ENCODE measurements around the gene RPS3.

RPS3 gene

DNA sequence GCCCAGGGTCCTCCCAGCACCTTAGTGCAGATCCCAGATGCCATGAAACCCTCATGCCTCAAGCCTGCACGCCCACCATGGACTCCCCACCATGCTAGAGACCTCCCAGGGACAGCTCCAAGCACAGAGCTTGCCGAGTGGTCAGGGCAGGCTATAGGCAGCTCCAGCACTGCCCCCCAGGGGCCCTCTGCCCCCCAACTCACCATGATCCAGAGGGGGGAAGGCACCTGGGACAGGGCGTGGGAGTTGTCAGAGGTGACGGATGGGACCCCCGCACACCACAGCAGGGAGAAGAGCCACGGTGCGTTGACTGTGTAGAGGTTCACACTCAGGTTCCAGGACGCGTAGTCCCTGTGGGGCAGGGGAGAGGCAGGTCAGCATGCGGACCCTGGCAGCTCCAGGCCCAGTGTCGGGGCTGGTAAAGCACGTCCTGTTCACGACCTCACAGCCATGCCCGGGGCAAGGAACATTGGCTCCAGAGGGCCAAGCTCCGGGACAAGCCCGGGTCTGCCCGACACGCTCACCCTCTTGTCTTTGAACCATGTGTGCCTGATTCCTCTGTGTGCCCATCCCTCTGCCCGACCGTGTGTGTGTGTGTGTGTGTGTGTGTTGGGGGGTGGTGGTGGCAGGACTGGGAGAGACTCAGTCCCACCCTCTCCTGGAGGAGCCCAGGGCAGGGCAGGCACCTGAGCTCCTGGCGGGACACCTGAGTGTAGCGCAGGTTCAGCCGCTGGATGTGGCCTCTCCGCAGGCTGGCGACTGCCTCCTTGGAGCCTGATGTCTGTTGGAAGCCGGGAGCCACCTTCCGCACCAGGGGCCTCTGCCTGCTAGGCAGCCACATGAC, 41.9 kb downstream of the RPS3 start:
- H4K5ac ChIP-seq (ENCODE audit: low read length) = no peak overlapping the region
- H2BK5ac ChIP-seq (ENCODE audit: low read length) = no peak overlapping the region
- H3K79me2 ChIP-seq (ENCODE audit: control insufficient read depth, insufficient read depth, low read length) = no peaks in the 10 kb centered on the region
- H2BK120ac ChIP-seq (ENCODE audit: low read depth, low read length) = no peak overlapping the region
- no peak overlapping the region for H3K9ac ChIP-seq (ENCODE audit: low read length)
- H4K8ac ChIP-seq (ENCODE audit: low read depth, low read length) = no peak overlapping the region
- no CpG with 5 or more reads among the region's 27 CpGs for WGBS (ENCODE audit: extremely low coverage, insufficient coverage, low lambda C conversion rate)
- no peak overlapping the region for H3K4me3 ChIP-seq (ENCODE audit: low read length)
- H3K18ac ChIP-seq (ENCODE audit: low read length) = no peak overlapping the region
- no peak for DNase-seq
- H3K27me3 ChIP-seq (ENCODE audit: insufficient read depth, low read length, poor library complexity) = no peaks in the 10 kb centered on the region
- no peak overlapping the region for H2AK5ac ChIP-seq (ENCODE audit: low read length)
- H3K56ac ChIP-seq (ENCODE audit: low read length) = no peak overlapping the region
- H3K79me1 ChIP-seq (ENCODE audit: low read length) = no peaks in the 10 kb centered on the region
- no peaks in the 10 kb centered on the region for H3K4me1 ChIP-seq (ENCODE audit: control insufficient read depth, low read depth, low read length)
- H2BK15ac ChIP-seq (replicated peaks; ENCODE audit: low read depth) = no peak overlapping the region
- no peak overlapping the region for H3K23ac ChIP-seq (ENCODE audit: low read length)
- no peak overlapping the region for H3K4ac ChIP-seq (ENCODE audit: low read depth, low read length)
- no peak overlapping the region for H3K4me2 ChIP-seq (ENCODE audit: low read length)
- no peaks in the 10 kb centered on the region for H3K36me3 ChIP-seq (ENCODE audit: control insufficient read depth, insufficient read depth, low read length)
- H3K27ac ChIP-seq (ENCODE audit: low read depth, low read length) = no peak overlapping the region

DNA sequence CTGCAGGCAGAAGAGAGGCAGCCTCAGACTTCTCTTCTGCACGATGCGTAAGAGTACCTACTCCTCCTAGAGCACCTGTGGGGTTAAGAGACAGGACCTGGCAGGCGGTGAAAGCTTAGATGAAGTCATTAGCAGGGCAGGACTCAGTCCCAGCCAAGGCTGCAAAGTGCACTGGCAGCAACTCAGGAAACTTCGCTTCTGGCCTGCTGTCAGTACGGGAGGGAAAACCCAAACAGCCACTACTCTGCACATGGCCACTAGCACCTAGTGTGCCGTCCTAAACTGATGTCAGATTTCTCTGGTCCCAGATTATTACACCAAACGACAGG, 42.5 kb downstream of the RPS3 start:
- Histone ChIP-seq H3K79me1 (ENCODE audit: low read length) (no peaks in the 10 kb centered on the region), H3K23ac (ENCODE audit: low read length) (no peak overlapping the region), H3K4me2 (ENCODE audit: low read length) (no peak overlapping the region), H3K18ac (ENCODE audit: low read length) (no peak overlapping the region), H3K4me3 (ENCODE audit: low read length) (no peak overlapping the region), H4K8ac (ENCODE audit: low read depth, low read length) (no peak overlapping the region), H2BK5ac (ENCODE audit: low read length) (no peak overlapping the region), H3K4me1 (ENCODE audit: control insufficient read depth, low read depth, low read length) (no peaks in the 10 kb centered on the region), H3K4ac (ENCODE audit: low read depth, low read length) (no peak overlapping the region), H3K79me2 (ENCODE audit: control insufficient read depth, insufficient read depth, low read length) (no peaks in the 10 kb centered on the region), H3K9ac (ENCODE audit: low read length) (no peak overlapping the region), H3K56ac (ENCODE audit: low read length) (no peak overlapping the region), H3K27me3 (ENCODE audit: insufficient read depth, low read length, poor library complexity) (no peaks in the 10 kb centered on the region), H3K27ac (ENCODE audit: low read depth, low read length) (no peak overlapping the region), H3K36me3 (ENCODE audit: control insufficient read depth, insufficient read depth, low read length) (no peaks in the 10 kb centered on the region), H4K5ac (ENCODE audit: low read length) (no peak overlapping the region), H2AK5ac (ENCODE audit: low read length) (no peak overlapping the region), H2BK15ac (replicated peaks; ENCODE audit: low read depth) (no peak overlapping the region), H2BK120ac (ENCODE audit: low read depth, low read length) (no peak overlapping the region)
- no CpG with 5 or more reads among the region's 7 CpGs for WGBS (ENCODE audit: extremely low coverage, insufficient coverage, low lambda C conversion rate)
- no peak for DNase-seq

DNA sequence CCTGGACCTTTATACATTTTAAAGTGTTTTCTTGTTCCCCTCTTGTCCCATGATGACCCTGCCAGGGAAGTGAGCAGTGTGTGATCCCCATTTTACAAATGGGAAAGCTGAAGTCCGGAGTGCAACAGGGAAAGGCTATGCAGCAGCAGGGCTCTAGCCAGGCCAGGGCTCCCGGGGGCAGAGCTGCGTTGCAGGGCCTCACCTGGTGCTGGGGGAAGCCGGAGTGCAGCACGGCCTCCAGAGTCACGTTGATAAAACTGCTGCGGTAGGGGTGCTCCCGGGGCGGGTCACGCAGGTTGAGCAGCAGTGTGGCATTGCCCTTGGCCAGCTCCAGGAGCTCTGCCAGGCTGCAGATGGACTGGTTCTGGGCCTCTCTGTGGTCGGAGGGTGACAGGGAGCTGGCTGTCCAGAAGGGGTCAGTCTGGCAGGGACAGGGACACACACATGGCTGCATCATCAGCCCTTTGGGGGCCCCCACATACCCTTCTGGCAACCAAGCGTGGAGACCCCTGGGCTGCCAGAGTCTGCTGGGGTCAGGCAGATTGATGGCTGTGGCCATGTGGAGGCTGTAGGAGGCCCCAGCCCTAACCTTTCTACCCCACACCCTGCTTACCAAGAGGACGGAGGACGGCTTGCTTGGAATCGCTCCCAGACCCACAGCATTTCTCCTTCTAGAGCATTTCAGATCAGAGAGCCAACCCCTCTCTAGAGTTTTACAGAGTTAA, 43.0 kb downstream of the RPS3 start:
- H2BK15ac ChIP-seq (replicated peaks; ENCODE audit: low read depth) = no peak overlapping the region
- H3K79me1 ChIP-seq (ENCODE audit: low read length) = no peaks in the 10 kb centered on the region
- H3K18ac ChIP-seq (ENCODE audit: low read length) = no peak overlapping the region
- H4K8ac ChIP-seq (ENCODE audit: low read depth, low read length) = no peak overlapping the region
- no peaks in the 10 kb centered on the region for H3K4me1 ChIP-seq (ENCODE audit: control insufficient read depth, low read depth, low read length)
- H3K9ac ChIP-seq (ENCODE audit: low read length) = no peak overlapping the region
- H3K79me2 ChIP-seq (ENCODE audit: control insufficient read depth, insufficient read depth, low read length) = no peaks in the 10 kb centered on the region
- no peak overlapping the region for H3K27ac ChIP-seq (ENCODE audit: low read depth, low read length)
- no peak overlapping the region for H3K23ac ChIP-seq (ENCODE audit: low read length)
- no CpG with 5 or more reads among the region's 15 CpGs for WGBS (ENCODE audit: extremely low coverage, insufficient coverage, low lambda C conversion rate)
- no peak overlapping the region for H2AK5ac ChIP-seq (ENCODE audit: low read length)
- H2BK120ac ChIP-seq (ENCODE audit: low read depth, low read length) = no peak overlapping the region
- H3K4me3 ChIP-seq (ENCODE audit: low read length) = no peak overlapping the region
- DNase-seq = no peak
- no peak overlapping the region for H3K4me2 ChIP-seq (ENCODE audit: low read length)
- H3K56ac ChIP-seq (ENCODE audit: low read length) = no peak overlapping the region
- no peaks in the 10 kb centered on the region for H3K27me3 ChIP-seq (ENCODE audit: insufficient read depth, low read length, poor library complexity)
- no peaks in the 10 kb centered on the region for H3K36me3 ChIP-seq (ENCODE audit: control insufficient read depth, insufficient read depth, low read length)
- no peak overlapping the region for H3K4ac ChIP-seq (ENCODE audit: low read depth, low read length)
- H4K5ac ChIP-seq (ENCODE audit: low read length) = no peak overlapping the region
- no peak overlapping the region for H2BK5ac ChIP-seq (ENCODE audit: low read length)

DNA sequence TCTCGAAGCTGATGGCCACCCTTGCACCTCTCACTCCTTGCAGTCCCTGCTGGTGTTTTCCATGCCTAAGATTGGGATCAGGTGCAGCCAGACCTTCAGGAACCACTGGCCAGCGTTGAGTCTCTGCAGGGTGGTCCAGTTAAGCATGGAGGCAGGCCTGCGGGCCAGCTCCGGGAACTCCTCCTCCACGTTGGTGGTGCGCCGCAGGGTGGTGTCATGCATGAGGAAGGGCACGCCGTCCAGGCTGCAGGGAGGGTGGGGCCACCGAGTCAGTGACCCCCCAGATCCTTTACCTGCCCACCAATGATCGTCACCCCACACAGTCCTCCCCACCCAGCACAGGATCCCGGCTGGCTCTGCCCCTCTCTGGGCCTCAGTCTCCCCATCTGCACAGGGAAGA, 43.7 kb downstream of the RPS3 start:
- no peak overlapping the region for H2BK15ac ChIP-seq (replicated peaks; ENCODE audit: low read depth)
- no peak overlapping the region for H3K4me3 ChIP-seq (ENCODE audit: low read length)
- no peaks in the 10 kb centered on the region for H3K79me2 ChIP-seq (ENCODE audit: control insufficient read depth, insufficient read depth, low read length)
- H3K9ac ChIP-seq (ENCODE audit: low read length) = no peak overlapping the region
- WGBS (ENCODE audit: extremely low coverage, insufficient coverage, low lambda C conversion rate) = no CpG with 5 or more reads among the region's 12 CpGs
- H3K27ac ChIP-seq (ENCODE audit: low read depth, low read length) = no peak overlapping the region
- no peak overlapping the region for H3K4ac ChIP-seq (ENCODE audit: low read depth, low read length)
- H3K4me1 ChIP-seq (ENCODE audit: control insufficient read depth, low read depth, low read length) = no peaks in the 10 kb centered on the region
- no peaks in the 10 kb centered on the region for H3K27me3 ChIP-seq (ENCODE audit: insufficient read depth, low read length, poor library complexity)
- no peak overlapping the region for H2BK120ac ChIP-seq (ENCODE audit: low read depth, low read length)
- H3K23ac ChIP-seq (ENCODE audit: low read length) = no peak overlapping the region
- H2BK5ac ChIP-seq (ENCODE audit: low read length) = no peak overlapping the region
- no peaks in the 10 kb centered on the region for H3K36me3 ChIP-seq (ENCODE audit: control insufficient read depth, insufficient read depth, low read length)
- no peak overlapping the region for H3K4me2 ChIP-seq (ENCODE audit: low read length)
- H4K8ac ChIP-seq (ENCODE audit: low read depth, low read length) = no peak overlapping the region
- H3K79me1 ChIP-seq (ENCODE audit: low read length) = no peaks in the 10 kb centered on the region
- DNase-seq = no peak
- no peak overlapping the region for H3K56ac ChIP-seq (ENCODE audit: low read length)
- no peak overlapping the region for H2AK5ac ChIP-seq (ENCODE audit: low read length)
- no peak overlapping the region for H4K5ac ChIP-seq (ENCODE audit: low read length)
- no peak overlapping the region for H3K18ac ChIP-seq (ENCODE audit: low read length)

DNA sequence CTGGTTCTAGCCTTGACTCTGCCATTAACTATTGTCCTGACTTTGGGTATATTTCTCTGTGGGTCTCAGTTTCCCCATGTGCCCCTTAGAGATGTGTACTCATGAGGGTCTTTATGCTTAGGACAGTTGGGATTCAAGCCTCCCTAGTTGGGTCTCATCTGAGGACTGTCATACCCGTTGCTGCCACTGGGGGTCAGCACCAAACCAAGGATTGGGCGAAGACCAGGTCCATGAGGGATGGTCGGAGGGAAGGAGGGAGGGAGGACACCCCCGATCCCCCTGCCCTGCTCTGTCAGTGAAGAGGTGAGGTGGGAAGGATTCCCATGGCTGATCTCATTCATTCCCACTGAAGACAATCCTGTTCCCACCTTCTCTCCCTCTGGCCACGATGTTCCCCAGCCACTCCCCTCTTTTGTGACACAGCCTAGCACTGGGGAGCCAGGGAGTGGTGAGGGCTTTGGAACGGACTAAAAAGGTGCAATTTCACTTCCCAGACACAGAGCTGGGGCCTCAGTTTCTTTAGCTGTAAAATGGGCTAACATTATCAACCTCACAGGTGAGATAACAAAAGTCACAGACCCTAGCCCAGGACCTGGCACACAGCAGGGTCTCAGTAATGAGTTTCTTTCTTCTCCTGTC, 46.1 kb downstream of the RPS3 start:
- H3K79me2 ChIP-seq (ENCODE audit: control insufficient read depth, insufficient read depth, low read length) = no peaks in the 10 kb centered on the region
- H3K23ac ChIP-seq (ENCODE audit: low read length) = no peak overlapping the region
- H3K36me3 ChIP-seq (ENCODE audit: control insufficient read depth, insufficient read depth, low read length) = no peaks in the 10 kb centered on the region
- DNase-seq = peak; percentile 83
- H3K56ac ChIP-seq (ENCODE audit: low read length) = no peak overlapping the region
- no peaks in the 10 kb centered on the region for H3K4me1 ChIP-seq (ENCODE audit: control insufficient read depth, low read depth, low read length)
- no peak overlapping the region for H3K4me3 ChIP-seq (ENCODE audit: low read length)
- H2BK15ac ChIP-seq (replicated peaks; ENCODE audit: low read depth) = no peak overlapping the region
- H3K79me1 ChIP-seq (ENCODE audit: low read length) = no peaks in the 10 kb centered on the region
- no peak overlapping the region for H2AK5ac ChIP-seq (ENCODE audit: low read length)
- no peak overlapping the region for H4K5ac ChIP-seq (ENCODE audit: low read length)
- H3K4ac ChIP-seq (ENCODE audit: low read depth, low read length) = no peak overlapping the region
- no peaks in the 10 kb centered on the region for H3K27me3 ChIP-seq (ENCODE audit: insufficient read depth, low read length, poor library complexity)
- WGBS (ENCODE audit: extremely low coverage, insufficient coverage, low lambda C conversion rate) = no CpG with 5 or more reads among the region's 6 CpGs
- no peak overlapping the region for H2BK120ac ChIP-seq (ENCODE audit: low read depth, low read length)
- no peak overlapping the region for H3K9ac ChIP-seq (ENCODE audit: low read length)
- no peak overlapping the region for H3K27ac ChIP-seq (ENCODE audit: low read depth, low read length)
- H4K8ac ChIP-seq (ENCODE audit: low read depth, low read length) = no peak overlapping the region
- no peak overlapping the region for H3K18ac ChIP-seq (ENCODE audit: low read length)
- H3K4me2 ChIP-seq (ENCODE audit: low read length) = no peak overlapping the region
- no peak overlapping the region for H2BK5ac ChIP-seq (ENCODE audit: low read length)
